Astrocyte (in vitro differentiated cells and primary cell): ENCODE data around the gene EXO1.

ENCODE experiments used
- CTCF ChIP-seq: IDR thresholded peaks from 2 replicates; pipeline ENCODE4 v1.5.1; 2011; ENCODE audit warnings: low read depth, mild to moderate bottlenecking, inconsistent platforms, low read length, moderate library complexity; ENCODE audit not compliant: insufficient read depth
- EZH2 ChIP-seq: IDR thresholded peaks from 2 replicates; pipeline ENCODE4 v1.6.1; 2012; ENCODE audit warnings: mild to moderate bottlenecking, low read length, inconsistent platforms; ENCODE audit not compliant: insufficient read depth

- TF ChIP-seq CTCF (no peak), EZH2 (no peak)
Measured at GRCh38 chr1:241800640-241801039, 47.4 kb upstream of the EXO1 start.
